NCI-H2081 (cell line): ENCODE measurements around the gene FCN3.

ENCODE experiments used
- DNase-seq, 2 experiments: peaks; one replicate each; lab custom pipeline; 2025; lab: John Stamatoyannopoulos, UW

Gene FCN3

DNA sequence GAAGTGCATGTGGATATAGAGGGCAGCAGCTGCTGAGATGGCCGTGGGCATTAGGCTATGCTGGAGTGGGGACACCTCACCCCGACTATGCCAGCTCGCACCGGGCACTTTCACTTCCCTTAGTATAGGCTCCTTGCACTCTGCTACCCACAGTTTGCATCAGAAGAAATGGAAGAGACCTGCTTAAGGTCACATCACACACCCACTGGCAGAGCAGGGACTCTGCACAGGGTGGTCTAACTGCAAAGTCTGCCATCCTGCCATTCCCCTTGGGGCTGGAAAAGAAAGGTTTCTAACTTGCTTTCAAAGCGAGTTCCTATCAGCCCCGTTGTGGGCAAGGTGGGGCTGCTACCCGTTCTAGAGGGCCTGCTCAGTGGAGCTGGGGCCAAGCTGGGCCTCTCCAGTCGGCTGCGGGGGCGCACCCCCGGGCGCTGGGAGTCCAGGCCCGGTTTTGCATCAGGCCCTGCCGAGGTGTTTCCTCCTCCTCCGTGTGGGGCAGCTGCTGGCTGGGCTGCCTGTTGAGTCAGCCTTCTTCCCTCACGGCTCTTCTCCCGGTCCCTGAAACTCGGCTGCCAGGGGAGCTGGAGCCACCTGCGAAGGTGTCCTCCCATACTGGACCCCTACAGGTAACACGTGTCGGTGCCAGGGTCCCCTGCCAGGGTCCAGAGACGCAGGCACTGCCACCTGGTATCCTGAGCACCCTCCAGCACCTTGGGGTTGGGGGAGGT is 32.9 kb downstream of the FCN3 start, which contains the start of gene SYTL1:
Gene SYTL1 (plus strand): TSS at position 498 of the 728 bp plus-strand sequence. CDS start 3,313 bp downstream, outside the sequence.
- DNase-seq, result peak; percentile 12 to 72

DNA sequence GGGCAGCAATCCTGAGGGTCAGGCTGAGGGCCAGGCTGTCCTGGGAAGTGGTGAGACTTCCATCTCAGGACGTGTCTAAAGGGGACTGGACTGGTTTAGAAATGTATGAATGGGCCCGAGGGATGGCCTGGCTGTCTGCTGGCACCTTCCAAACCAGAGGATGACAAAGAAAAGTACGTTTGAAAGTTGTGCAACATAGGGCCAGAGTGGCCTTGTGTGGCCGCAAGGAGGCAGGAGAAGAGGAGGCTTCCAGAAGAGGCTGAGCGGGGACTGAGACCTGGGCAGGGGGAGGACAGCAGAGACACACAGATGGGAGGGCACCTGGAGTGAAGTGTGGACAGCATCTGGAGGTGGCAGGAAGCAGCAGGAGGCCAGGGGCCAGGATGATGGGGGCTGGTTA is 35.4 kb downstream of the FCN3 start:
- DNase-seq, result no peak

DNA sequence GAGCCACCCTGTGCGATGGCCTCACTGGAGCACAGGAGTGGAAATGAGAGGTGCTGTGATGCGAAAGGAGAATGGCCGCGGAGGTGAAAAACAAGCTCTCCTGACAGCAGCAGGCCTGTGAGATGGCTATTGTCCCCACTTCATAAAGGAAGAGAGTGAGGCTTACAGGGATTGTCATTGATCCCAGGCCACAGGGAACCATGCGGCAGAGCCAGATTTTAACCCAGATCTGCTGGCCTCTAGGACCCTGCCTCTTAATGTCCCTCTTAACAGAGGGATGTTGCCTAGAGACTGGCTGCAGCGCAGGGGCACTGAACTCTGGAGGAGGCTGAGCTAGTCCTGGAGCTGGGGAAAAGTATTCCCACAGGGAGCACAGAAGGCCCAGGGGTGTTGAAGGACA is 35.9 kb downstream of the FCN3 start:
- DNase-seq, result no peak

DNA sequence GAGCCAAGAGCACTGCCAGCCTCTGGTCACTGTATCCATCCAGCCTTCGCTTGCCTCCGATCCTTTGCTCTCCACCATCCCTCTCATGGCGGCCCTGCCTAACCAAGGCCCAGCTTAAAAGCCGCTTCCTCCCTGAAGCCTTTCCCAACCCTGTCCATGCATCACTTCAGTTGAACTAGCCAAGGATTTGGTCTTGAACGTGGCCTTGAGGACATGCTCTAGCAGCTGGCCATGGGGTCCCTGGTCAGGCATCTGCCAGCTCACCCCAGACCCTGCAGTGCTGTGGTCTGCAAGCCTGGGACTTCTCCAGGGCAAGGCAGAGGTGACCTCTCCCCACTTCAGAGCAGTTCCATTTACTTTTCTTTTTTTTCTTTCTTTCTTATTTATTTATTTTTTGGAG is 37.9 kb downstream of the FCN3 start:
- DNase-seq, result no peak

GRCh38 chr1:27335506-27336422 is 38.9 kb downstream of the FCN3 start:
- DNase-seq, result no peak

- DNase-seq, result no peak
Observed at GRCh38 chr1:27333717-27334279, 40.8 kb downstream of the FCN3 start.

DNA sequence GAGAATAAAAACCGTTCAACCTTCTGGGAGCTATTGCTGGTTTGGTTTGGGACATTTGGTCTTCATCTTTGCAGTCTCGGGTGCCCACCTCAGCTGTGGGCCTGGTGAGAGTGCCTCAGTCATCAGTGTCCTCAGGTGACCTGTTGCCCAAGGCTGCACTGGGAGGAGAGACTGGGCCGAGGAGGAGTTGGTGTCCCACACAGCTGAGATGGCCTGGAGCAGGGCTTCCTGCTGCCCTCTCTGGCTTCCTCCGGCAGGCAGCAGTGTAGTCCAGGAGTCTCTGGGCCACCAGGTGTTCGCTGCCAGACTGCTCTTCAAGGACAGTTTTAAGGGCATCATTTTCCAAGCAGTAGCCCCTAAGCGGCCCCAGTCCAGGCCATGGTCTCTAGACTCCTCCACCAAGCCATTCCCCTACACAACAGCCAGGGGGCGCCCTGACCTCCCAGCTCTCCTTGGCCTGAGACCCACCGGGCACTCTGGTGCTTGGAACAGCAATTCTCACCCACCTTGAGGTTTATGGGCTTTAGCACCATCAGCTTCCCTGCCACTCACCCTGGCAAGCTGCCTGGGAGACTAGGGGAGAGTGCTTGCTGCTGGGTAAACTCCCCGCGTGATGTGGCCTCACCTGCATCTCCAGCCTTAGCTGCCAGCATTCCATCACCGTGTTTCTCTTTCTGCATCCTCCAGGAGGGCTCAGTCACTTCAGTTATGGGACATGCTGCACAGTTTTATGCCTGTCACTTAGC is 41.9 kb downstream of the FCN3 start:
- DNase-seq, result peak; percentile 9 to 15

DNA sequence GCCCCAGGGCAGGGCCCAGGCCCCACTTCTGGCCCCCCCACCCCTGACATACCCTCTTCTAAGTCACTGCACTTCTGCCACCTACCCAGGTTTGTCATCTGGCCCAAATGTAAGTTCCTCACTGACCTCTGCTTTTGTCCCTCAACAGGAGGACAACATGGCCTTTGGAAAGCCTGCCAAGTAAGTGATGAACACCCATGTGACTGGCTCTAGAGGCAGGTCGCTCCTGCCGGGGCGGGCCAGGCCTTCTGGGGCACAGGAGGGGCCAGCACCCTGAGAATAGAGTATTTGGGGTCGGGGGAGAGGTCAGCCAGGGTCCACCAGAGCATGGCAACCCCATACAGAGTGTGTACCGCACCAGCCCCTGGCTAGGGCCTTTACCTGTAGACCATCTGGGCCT is 42.7 kb downstream of the FCN3 start:
- no peak for DNase-seq

DNA sequence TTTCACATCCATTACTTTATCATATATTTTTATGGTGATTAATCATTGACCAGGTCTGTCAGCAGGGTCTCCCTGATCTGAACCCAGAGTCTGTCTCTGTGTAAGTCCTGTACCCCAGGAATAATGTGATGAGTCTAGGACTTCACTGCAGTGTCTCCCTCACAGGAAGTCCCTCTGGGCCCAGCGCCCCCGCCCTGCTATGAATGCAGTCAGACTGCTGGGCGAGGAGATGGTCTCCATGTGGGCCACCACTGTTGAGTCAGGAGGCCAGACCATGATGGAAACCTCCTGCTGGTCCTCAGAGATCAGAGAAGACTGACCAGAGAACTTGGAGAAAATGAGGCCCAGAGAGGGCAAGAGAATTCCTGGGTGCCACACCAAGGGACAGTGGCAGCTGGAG is 43.2 kb downstream of the FCN3 start:
- no peak for DNase-seq

DNA sequence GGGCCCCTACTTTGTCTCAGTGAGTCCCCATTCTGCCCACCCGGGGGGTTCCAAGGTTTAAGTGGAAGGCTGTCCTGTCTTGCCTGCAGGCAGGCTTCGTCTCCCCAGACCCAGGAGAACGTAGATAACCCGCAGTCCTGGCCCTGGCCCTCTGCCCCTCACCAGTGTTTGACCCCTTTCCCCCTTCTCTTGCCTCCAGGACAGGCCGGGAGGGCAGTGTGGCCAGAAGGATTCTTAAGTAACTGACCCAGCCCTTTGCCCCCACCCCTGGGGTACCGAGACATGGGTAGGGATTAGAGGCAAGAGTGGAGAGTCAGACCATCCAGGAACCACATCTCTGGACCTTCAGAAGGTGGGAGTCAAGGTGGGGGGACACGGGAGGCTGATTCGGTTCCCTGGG is 43.8 kb downstream of the FCN3 start:
- DNase-seq, result no peak

- DNase-seq, result no peak
Observed at GRCh38 chr1:27327964-27328363, 46.7 kb downstream of the FCN3 start.

DNA sequence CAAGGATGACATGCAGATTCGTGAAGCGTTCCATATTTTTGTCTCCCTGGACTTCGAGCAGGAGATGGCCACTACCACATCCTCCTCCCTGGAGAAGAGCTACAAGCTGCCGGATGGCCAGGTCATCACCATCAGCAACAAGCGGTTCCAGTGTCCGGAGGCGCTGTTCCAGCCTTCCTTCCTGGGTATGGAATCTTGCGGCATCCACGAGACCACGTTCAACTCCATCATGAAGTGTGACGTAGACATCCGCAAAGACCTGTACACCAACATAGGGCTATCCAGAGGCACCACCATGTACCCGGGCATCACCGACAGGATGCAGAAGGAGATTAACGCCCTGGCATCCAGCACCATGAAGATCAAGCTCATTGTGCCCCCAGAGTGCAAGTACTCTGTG is 49.3 kb downstream of the FCN3 start:
- DNase-seq, result no peak

DNA sequence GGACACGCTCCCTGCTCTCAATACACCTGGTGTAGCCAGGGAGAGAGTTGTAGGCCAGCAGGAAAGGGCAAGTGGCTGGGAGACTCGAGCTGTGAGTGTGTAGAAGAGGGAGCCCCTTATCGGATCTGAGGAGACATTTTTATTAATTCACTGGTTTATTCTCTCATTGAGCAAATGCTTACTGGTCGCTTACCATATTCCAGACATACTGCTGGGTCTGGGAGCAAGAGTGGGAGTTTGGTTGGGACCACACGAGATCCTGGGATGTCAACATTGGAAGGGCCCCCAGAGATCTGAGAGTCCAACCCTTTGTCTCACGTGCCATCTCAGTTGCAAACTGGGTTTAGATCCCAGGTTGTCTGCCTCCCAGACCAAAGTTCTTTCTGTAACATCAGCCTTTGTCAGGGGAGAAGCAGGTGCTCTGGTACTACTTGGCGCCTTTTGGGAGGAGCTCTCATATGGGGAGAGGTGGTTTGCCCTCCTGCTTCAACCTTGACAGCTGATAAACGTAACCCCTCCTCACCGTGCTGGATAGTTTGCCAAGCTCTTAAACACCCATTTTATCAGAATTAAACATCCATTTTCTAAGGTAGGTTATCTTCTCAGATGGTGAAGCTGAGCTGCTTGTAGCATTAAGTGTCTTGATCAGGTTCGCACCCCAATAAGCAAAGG is 51.9 kb downstream of the FCN3 start:
- no peak for DNase-seq

- peak; percentile 91 to 93 for DNase-seq
Observed at GRCh38 chr1:27321813-27322568, 52.6 kb downstream of the FCN3 start, which contains the start of gene TMEM222. Gene TMEM222 (plus strand): TSS chr1:27322163. CDS start chr1:27322198, 35 bp downstream.
